ENCODE data around the gene LOXL1. TPM values are rescaled to one million over a fixed set of nuclear protein-coding genes. Genes with fewer than 3 reads are reported as not detected.

Gene LOXL1
- total and polyA plus RNA-seq, 2 of the 4 experiments (the other 2 are of a cell fraction), result 148 to 332 TPM

- peak overlapping the region; percentile 97 for H2BK5ac ChIP-seq (ENCODE audit: low read depth, low read length, poor library complexity, severe bottlenecking)
- in situ Hi-C loops (cut with MboI; ENCODE audit: low sequenced_read_pairs), result no loop called here
- peak overlapping the region; percentile 98 for H2BK20ac ChIP-seq (ENCODE audit: low read depth, low read length)
- H3K4ac ChIP-seq (ENCODE audit: low read depth, low read length), result peak overlapping the region; percentile 100
- H3K23ac ChIP-seq (ENCODE audit: low read depth, low read length), result peak overlapping the region; percentile 98
- H3K27me3 ChIP-seq (ENCODE audit: control insufficient read depth, insufficient read depth, low read length), result no peaks in the 10 kb centered on the region
- peak overlapping the region; percentile 98 for H2AK9ac ChIP-seq (replicated peaks; ENCODE audit: low read depth, low read length, poor library complexity)
- ChIA-PET CTCF (interaction anchor here (0.7 to 1.2 kb wide), 3 partner anchors 10 to 44 kb away, joined by 3 to 6 read pairs (median 4); no protein-coding TSS in a partner anchor), POLR2A (ENCODE audit: unreplicated experiment) (interaction anchor here (1.0 kb wide), 1 partner anchor 10 kb away, joined by 6 read pairs; no protein-coding TSS in a partner anchor)
- peak overlapping the region; percentile 96 for H4K5ac ChIP-seq (ENCODE audit: low read depth, low read length)
- peaks cover 6% of the 10 kb centered on the region; the same call in 1 of the 2 replicates for H4K20me1 ChIP-seq (ENCODE audit: insufficient read depth, low read length)
- no peaks in the 10 kb centered on the region for H3K9me3 ChIP-seq (ENCODE audit: control insufficient read depth, insufficient read depth, low read length)
- peak; percentile 2; the same call in 1 of the 2 replicates for ATAC-seq (ENCODE audit: low read depth)
- dilution Hi-C loops (cut with HindIII; ENCODE audit: low sequenced_read_pairs, unreplicated experiment), result no loop called here
- H2BK120ac ChIP-seq (ENCODE audit: low read depth, low read length), result peak overlapping the region; percentile 99
- H3K18ac ChIP-seq (ENCODE audit: low read depth, low read length), result peak overlapping the region; percentile 96
- H3K79me1 ChIP-seq (ENCODE audit: low read depth in 1 of 2, low read length in 2 of 2), result peaks cover 44 to 86% of the 10 kb centered on the region in 2 experiments
- peak overlapping the region; percentile 53 for H3K4me2 ChIP-seq (ENCODE audit: low read depth, low read length)
- intact Hi-C loops (cut with micrococcal nuclease), result no loop called here
- H3K4me3 ChIP-seq (ENCODE audit: insufficient read depth, low read depth, low read length), result no peak overlapping the region
- no TSS peak for BruUV-seq (replicated peaks)
- H3K4me1 ChIP-seq (ENCODE audit: control insufficient read depth, insufficient read depth, low read length), result peaks cover 43% of the 10 kb centered on the region
- peak overlapping the region; percentile 98 for H2BK15ac ChIP-seq (ENCODE audit: low read depth, low read length)
- WGBS, 2 experiments (ENCODE audit: extremely low coverage in 2 of 2, insufficient read length in 1 of 2), result 65% methylated on average over 2 of the region's 3 CpGs; no CpG with 5 or more reads in 1 of the 2 experiments
- peak overlapping the region; percentile 98 to 100 for H4K8ac ChIP-seq (ENCODE audit: low read depth in 2 of 2, low read length in 2 of 2)
- H2AFZ ChIP-seq (replicated peaks; ENCODE audit: low read length, poor library complexity), result peak overlapping the region; percentile 74
- DNase-seq, result no peak
- peak overlapping the region; percentile 73 for H3K27ac ChIP-seq (ENCODE audit: insufficient read depth, low read length)
- H4K91ac ChIP-seq (ENCODE audit: insufficient read depth, low read depth, low read length), result peak overlapping the region; percentile 98
- peak overlapping the region; percentile 59; the same call in 1 of the 2 replicates for H3K56ac ChIP-seq (ENCODE audit: extremely low read depth, insufficient read depth, low read length)
- TF ChIP-seq CEBPB (IDR thresholded peaks at IDR 0.05; ENCODE audit: low read depth, low read length) (no peak), SMC3 (IDR thresholded peaks at IDR 0.05; ENCODE audit: low read depth, low read length) (no peak)
- H2AK5ac ChIP-seq (ENCODE audit: low read depth, low read length), result peak overlapping the region; percentile 100
- peak overlapping the region; percentile 99 for H3K14ac ChIP-seq (replicated peaks; ENCODE audit: low read depth, low read length)
- H3K36me3 ChIP-seq (ENCODE audit: control insufficient read depth, insufficient read depth, low read length), result peaks cover 27% of the 10 kb centered on the region
- peaks cover 31% of the 10 kb centered on the region for H3K9me1 ChIP-seq (ENCODE audit: insufficient read depth, low read length)
- peak overlapping the region; percentile 61 for H3K9ac ChIP-seq (ENCODE audit: low read depth, low read length)
Measured at GRCh38 chr15:73941449-73941848, 15.2 kb downstream of the LOXL1 start.
